Small intestine (tissue), 7 donors: ENCODE results near the gene MRPS30. TPM values are rescaled to one million over a fixed set of nuclear protein-coding genes. Genes with fewer than 3 reads are reported as not detected.

ENCODE experiments used
- DNase-seq, 2 donors: peaks; one replicate each; pipeline versions ENCODE4 v3.0.0 to v3.0.0-alpha.2; 2013
- FAIRE-seq: peaks from 2 replicates; lab custom pipeline; 2012; peaks lifted over from hg19 to GRCh38; lab: Jason Lieb, UNC
- H3K27ac ChIP-seq, 3 donors: one replicate each; pipeline ENCODE4 v1.5.1; 2013; ENCODE audit warnings: low read length in 2 of 3, mild to moderate bottlenecking in 2 of 3, control low read depth in 1 of 3, inconsistent platforms in 1 of 3, low read depth in 1 of 3, moderate library complexity in 1 of 3
- H3K27me3 ChIP-seq, 3 donors: one replicate each; pipeline ENCODE4 v1.6.1; 2013; ENCODE audit warnings: low read length in 3 of 3, inconsistent platforms in 1 of 3; ENCODE audit not compliant: control insufficient read depth in 3 of 3, insufficient read depth in 3 of 3
- H3K36me3 ChIP-seq, 3 donors: one replicate each; pipeline ENCODE4 v1.6.1; 2013; ENCODE audit warnings: low read length in 3 of 3, inconsistent platforms in 1 of 3, low read depth in 1 of 3, mild to moderate bottlenecking in 1 of 3, moderate library complexity in 1 of 3; ENCODE audit not compliant: control insufficient read depth in 3 of 3, insufficient read depth in 2 of 3
- H3K4me1 ChIP-seq, 3 donors: one replicate each; pipeline ENCODE4 v1.6.1; 2013; ENCODE audit warnings: low read length in 2 of 3, inconsistent platforms in 1 of 3, low read depth in 1 of 3, mild to moderate bottlenecking in 1 of 3, moderate library complexity in 1 of 3; ENCODE audit not compliant: control insufficient read depth in 3 of 3, insufficient read depth in 2 of 3
- H3K4me3 ChIP-seq, 3 donors: one replicate each; pipeline ENCODE4 v1.5.1; 2013; ENCODE audit warnings: low read length in 3 of 3, control low read depth in 1 of 3, inconsistent platforms in 1 of 3, low read depth in 1 of 3, mild to moderate bottlenecking in 1 of 3, moderate library complexity in 1 of 3
- H3K9me3 ChIP-seq, 2 donors: one replicate each; pipeline ENCODE4 v1.6.1; 2013; ENCODE audit warnings: low read depth in 1 of 2, low read length in 1 of 2; ENCODE audit not compliant: control insufficient read depth in 2 of 2, insufficient read depth in 1 of 2
- WGBS, 3 donors: extraction: QIAGEN DNeasy Blood & Tissue Kit; methylation state at CpG; one replicate each; pipeline ENCODE4 v1.1.7; 2013; 5-methylcytosine and 5-hydroxymethylcytosine counted together
- polyA plus RNA-seq, 4 donors: library from polyadenylated mRNA; stranded (reverse) in 3 of 4; unstranded in 1 of 4; fragments of 200-250 nt in 3 of 4; fragments of 120-200 nt in 1 of 4; gene quantifications; one replicate each; pipeline versions ENCODE4 v1.2.1 to v1.2.3, GENCODE V29; 2013
- donor health status: healthy with polysubstance abuse.
- donor health status: control.
- donor health status: control.
- donor health status: Bipolar disorder and iron deficiency.
- donor health status: healthy.

MRPS30 gene
- polyA plus RNA-seq, 4 donors, result 19.5 to 45.6 (median 28.1) TPM

- H3K4me3 ChIP-seq, result no peak overlapping the region
- 88 to 92% (median 92%) methylated on average over 3 of the region's 3 CpGs for WGBS, 3 donors
Measured at GRCh38 chr5:44827681-44828080, 18.9 kb downstream of the MRPS30 start.

DNA sequence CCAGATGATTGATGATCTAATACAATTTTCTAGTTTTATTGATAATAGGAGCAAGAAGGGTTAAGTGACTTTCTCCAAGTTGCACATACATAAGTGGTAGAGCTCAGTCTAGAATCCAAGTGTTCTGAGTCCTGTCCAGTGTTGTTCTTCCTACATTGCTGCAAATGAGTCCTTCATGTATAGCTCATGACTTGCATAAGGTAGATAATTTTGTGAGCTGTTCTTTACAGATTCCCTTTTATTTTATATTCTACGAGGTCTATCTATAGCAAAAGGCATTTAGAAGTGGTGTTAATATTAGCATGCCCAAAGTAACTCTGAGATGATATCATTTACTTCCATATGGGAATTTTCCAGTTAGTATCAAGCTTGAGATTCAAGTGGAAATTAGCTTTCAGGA is 20.0 kb downstream of the MRPS30 start:
- FAIRE-seq (no peak), DNase-seq (no peak)
- Histone ChIP-seq H3K27ac (no peak overlapping the region), H3K9me3 (no peaks in the 10 kb centered on the region), H3K4me3 (no peak overlapping the region), H3K4me1 (no peaks in the 10 kb centered on the region), H3K36me3 (peaks cover 0 to 2% (median 0%) of the 10 kb centered on the region in 3 donors), H3K27me3 (no peaks in the 10 kb centered on the region)
- WGBS, 3 donors, result 90 to 93% (median 92%) methylated on average over 1 of the region's 1 CpG

More at GRCh38 chr5:44827681-44828080, 18.9 kb downstream of the MRPS30 start:
- Histone ChIP-seq H3K9me3 (no peaks in the 10 kb centered on the region), H3K27me3 (no peaks in the 10 kb centered on the region), H3K4me1 (no peaks in the 10 kb centered on the region), H3K27ac (no peak overlapping the region), H3K36me3 (peaks cover 0 to 2% (median 0%) of the 10 kb centered on the region in 3 donors)
- no peak for FAIRE-seq
- DNase-seq, result no peak

DNA sequence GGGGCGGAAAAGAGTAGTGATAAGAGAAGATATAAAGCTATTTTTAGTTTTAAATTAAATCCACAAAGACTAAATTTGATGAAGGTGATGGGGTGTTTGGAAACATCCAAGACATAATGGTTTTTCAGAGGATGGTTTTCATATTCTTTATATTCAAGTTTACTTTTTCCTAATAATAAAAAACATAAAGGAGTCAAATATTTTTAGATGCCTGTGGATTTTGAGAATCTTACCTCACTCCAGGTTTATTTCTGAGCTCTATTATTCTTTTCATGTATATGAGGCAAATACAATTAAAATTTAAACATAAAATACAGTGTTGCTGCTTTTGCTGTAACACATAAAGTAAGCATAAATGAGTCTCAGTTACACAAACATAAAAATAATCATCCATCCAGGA is 22.2 kb downstream of the MRPS30 start:
- peaks cover 0 to 2% (median 0%) of the 10 kb centered on the region in 3 donors for H3K36me3 ChIP-seq
- no peak for FAIRE-seq
- no peak for DNase-seq
- no peak overlapping the region for H3K27ac ChIP-seq
- 97 to 100% (median 98%) methylated on average over 1 of the region's 1 CpG for WGBS, 3 donors
- no peak overlapping the region for H3K4me3 ChIP-seq
- H3K9me3 ChIP-seq, result no peaks in the 10 kb centered on the region
- no peaks in the 10 kb centered on the region for H3K4me1 ChIP-seq
- H3K27me3 ChIP-seq, result no peaks in the 10 kb centered on the region

GRCh38 chr5:44833249-44833648 is 24.5 kb downstream of the MRPS30 start:
- 90 to 93% (median 92%) methylated on average over 1 of the region's 1 CpG for WGBS, 3 donors
- H3K4me1 ChIP-seq, result no peaks in the 10 kb centered on the region
- no peak overlapping the region for H3K4me3 ChIP-seq
- no peaks in the 10 kb centered on the region for H3K36me3 ChIP-seq
- no peak for DNase-seq
- H3K9me3 ChIP-seq, result no peaks in the 10 kb centered on the region
- H3K27ac ChIP-seq, result no peak overlapping the region
- H3K27me3 ChIP-seq, result no peaks in the 10 kb centered on the region
- no peak for FAIRE-seq

GRCh38 chr5:44835693-44836092 is 26.9 kb downstream of the MRPS30 start:
- 91 to 95% (median 95%) methylated on average over 3 of the region's 3 CpGs for WGBS, 3 donors

DNA sequence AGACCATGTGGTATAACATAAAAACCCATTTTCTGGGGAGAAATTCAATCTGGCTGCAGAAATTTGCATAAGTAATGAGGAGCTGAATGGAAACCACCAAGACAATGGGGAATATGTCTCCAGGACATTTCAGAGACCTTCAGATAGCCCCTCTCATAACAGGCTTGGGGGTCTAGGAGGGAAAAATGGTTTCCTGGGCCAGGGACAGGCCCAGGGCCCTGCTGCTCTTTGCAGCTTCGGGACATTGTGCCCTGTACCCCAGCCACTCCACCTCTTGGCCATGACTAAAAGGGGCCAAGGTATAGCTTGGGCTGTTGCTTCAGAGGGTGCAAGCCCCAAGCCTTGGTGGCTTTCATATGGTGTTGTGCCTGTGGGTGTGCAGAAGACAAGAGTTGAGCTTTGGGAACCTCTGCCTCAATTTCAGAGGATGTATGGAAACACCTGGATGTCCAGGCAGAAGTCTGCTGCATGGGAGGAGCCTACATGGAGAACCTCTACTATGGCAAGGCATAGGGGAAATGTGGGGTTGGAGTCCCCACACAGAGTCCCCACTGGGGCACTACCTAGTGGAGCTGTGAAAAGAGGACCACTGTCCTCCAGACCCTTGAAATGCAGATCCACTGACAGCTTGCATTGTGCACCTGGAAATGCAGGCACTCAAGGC is 30.4 kb downstream of the MRPS30 start:
- H3K27me3 ChIP-seq, result no peaks in the 10 kb centered on the region

More at GRCh38 chr5:44835693-44836092, 26.9 kb downstream of the MRPS30 start:
- Histone ChIP-seq H3K9me3 (peaks cover 0 to 11% of the 10 kb centered on the region in 2 donors), H3K4me1 (no peaks in the 10 kb centered on the region), H3K4me3 (no peak overlapping the region), H3K36me3 (no peaks in the 10 kb centered on the region), H3K27me3 (no peaks in the 10 kb centered on the region), H3K27ac (no peak overlapping the region)
- DNase-seq, result no peak
- no peak for FAIRE-seq

DNA sequence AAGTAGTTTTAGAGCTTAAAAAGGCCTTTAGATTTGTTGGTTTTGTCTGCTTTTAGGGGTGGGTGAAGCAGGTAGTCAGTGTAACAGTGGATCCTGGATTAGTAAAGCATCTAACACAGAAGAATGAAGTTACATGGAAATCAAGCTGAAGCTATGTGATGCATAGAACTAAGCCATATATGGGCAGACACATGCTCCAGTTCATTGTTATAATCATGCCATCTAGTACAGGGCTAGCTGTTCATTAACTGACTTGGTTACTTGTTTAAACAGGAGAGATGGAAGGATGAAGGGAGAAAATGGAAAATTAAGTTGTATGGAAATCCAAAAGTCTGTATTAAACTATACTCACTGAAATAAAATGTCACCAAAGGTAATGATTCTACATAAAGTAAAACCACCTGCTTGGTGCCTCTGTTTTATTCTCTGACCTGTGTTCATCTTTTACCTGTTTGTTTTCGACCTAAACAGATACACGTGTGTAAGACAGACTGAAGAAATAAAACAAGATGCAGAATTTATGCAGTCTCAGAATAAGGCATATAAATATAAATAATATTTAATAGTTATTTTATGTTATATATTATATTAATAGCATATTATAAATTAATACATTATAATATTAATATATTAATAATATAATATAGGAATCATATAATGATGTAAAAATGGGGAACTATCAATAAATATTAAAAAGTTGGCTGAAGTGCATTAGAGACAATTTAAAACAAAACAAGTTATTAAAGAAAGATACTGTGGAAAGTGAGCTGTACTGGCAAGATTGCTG is 33.9 kb downstream of the MRPS30 start:
- no peaks in the 10 kb centered on the region for H3K4me1 ChIP-seq
- H3K27ac ChIP-seq, result no peak overlapping the region
- H3K27me3 ChIP-seq, result no peaks in the 10 kb centered on the region
- H3K36me3 ChIP-seq, result no peaks in the 10 kb centered on the region
- no peak overlapping the region for H3K4me3 ChIP-seq
- FAIRE-seq, result no peak
- DNase-seq, result no peak
- H3K9me3 ChIP-seq, result peaks cover 0 to 11% of the 10 kb centered on the region in 2 donors
- 88 to 93% (median 90%) methylated on average over 2 of the region's 2 CpGs for WGBS, 3 donors

More for the DNA sequence above, 30.4 kb downstream of the MRPS30 start:
- 83 to 100% (median 84%) methylated on average over 1 of the region's 1 CpG for WGBS, 3 donors
- Histone ChIP-seq H3K4me1 (no peaks in the 10 kb centered on the region), H3K27ac (no peak overlapping the region), H3K36me3 (no peaks in the 10 kb centered on the region), H3K4me3 (no peak overlapping the region), H3K9me3 (peaks cover 0 to 11% of the 10 kb centered on the region in 2 donors)
- DNase-seq (no peak), FAIRE-seq (no peak)

GRCh38 chr5:44844744-44845143 is 36.0 kb downstream of the MRPS30 start:
- H3K36me3 ChIP-seq, result no peaks in the 10 kb centered on the region
- FAIRE-seq, result no peak
- WGBS, 3 donors, result 89 to 92% (median 91%) methylated on average over 1 of the region's 1 CpG
- no peak overlapping the region for H3K4me3 ChIP-seq
- H3K27ac ChIP-seq, result no peak overlapping the region
- H3K9me3 ChIP-seq, result peaks cover 0 to 1% of the 10 kb centered on the region in 2 donors
- H3K27me3 ChIP-seq, result no peaks in the 10 kb centered on the region
- no peaks in the 10 kb centered on the region for H3K4me1 ChIP-seq
- no peak for DNase-seq
